Osteoblast (primary cell): ENCODE data around the gene HEYL. TPM values are rescaled to one million over a fixed set of nuclear protein-coding genes. Genes with fewer than 3 reads are reported as not detected.
A peak's percentile ranks its signal among the peaks of the same experiment; 100 is the strongest.

Source experiments
- DNase-seq: peaks from one replicate; pipeline ENCODE4 v3.0.0; 2011; ENCODE audit warnings: low spot score, mixed read lengths; ENCODE audit not compliant: insufficient read length; ENCODE audit errors: missing footprints
- H2AFZ ChIP-seq: 2 replicates; pipeline ENCODE4 v1.6.0; 2011; ENCODE audit warnings: mild to moderate bottlenecking, low read length
- H3K27ac ChIP-seq: 2 replicates; pipeline ENCODE4 v1.5.1; 2011; ENCODE audit warnings: mild to moderate bottlenecking, low read depth, low read length, moderate library complexity
- H3K27me3 ChIP-seq: 2 replicates; pipeline ENCODE4 v1.6.0; 2012; ENCODE audit warnings: mild to moderate bottlenecking, control low read depth, inconsistent platforms, low read length, moderate library complexity; ENCODE audit not compliant: insufficient read depth
- H3K36me3 ChIP-seq: 2 replicates; pipeline ENCODE4 v1.5.1; 2011; ENCODE audit warnings: mild to moderate bottlenecking, low read length, control low read depth, moderate library complexity; ENCODE audit not compliant: insufficient read depth
- H3K4me1 ChIP-seq: 2 replicates; pipeline ENCODE4 v1.5.1; 2011; ENCODE audit warnings: mild to moderate bottlenecking, low read length, control low read depth, moderate library complexity; ENCODE audit not compliant: insufficient read depth
- H3K4me2 ChIP-seq: 2 replicates; pipeline ENCODE4 v1.6.0; 2011; ENCODE audit warnings: mild to moderate bottlenecking, low read length; ENCODE audit not compliant: insufficient read depth
- H3K4me3 ChIP-seq: fragments of 200-600 bp; sonication (generic); 3 replicates; pipeline ENCODE4 v1.5.1; 2012; ENCODE audit warnings: mild to moderate bottlenecking, low read length, inconsistent platforms; ENCODE audit not compliant: insufficient read depth
- H3K79me2 ChIP-seq: 2 replicates; pipeline ENCODE4 v1.6.0; 2012; ENCODE audit warnings: mild to moderate bottlenecking, low read length, control low read depth, inconsistent platforms; ENCODE audit not compliant: insufficient read depth
- H3K9me3 ChIP-seq: 2 replicates; pipeline ENCODE4 v1.5.1; 2011; ENCODE audit warnings: low read depth, low read length, control low read depth
- H4K20me1 ChIP-seq: 2 replicates; pipeline ENCODE4 v1.6.0; 2012; ENCODE audit warnings: mild to moderate bottlenecking, low read length, control low read depth; ENCODE audit not compliant: insufficient read depth
- CTCF ChIP-seq: IDR thresholded peaks from 2 replicates; pipeline ENCODE4 v1.5.1; 2011; ENCODE audit warnings: mild to moderate bottlenecking, low read depth, low read length, moderate library complexity; ENCODE audit errors: extremely low read depth
- total RNA-seq: library from RNA; depleted of rRNA; stranded (reverse); fragments of >200 nt; gene quantifications from 2 replicates; pipeline ENCODE4 v1.2.3, GENCODE V29; 2012

The HEYL gene
- total RNA-seq, 1 donor = under 0.01 TPM

DNA sequence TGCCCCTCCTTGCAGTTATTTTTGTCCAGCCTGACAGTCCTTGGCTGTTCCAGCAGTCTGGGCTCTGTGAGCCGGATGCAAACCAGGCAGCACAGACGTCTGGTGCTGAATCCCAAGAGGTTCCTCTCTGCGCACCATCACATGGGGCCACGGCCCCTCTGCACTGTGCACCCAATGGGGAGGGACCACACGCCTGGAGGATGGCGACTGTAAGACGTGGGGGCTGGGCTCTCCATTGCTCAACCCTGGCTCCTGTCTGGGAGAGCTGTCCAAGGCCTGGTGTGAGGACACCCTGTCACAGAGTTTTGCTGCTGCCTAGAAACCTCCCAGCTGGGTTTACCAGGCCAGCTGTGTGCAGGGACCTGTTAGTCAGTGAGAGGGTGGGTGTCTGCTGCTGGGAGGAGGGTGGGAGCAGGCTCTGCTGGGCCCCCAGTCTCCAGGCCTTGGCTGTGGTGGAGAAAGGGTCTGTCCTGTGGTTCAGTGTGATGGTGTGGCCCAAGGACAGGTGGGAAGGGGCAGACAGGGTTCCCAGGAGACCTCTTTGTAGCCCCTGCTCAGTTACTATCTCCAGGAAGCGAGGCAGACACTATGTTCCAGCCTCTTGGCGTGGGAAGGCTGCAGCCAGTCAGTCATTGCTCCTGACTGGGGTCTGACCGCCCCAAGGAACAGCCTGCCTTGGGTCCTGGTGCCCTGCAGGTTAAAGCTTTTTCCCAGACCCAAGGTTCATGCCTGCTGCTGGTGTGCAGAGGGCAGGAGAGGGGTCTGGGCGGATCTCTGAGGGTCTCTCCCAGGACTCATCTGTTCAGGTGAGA is 13.8 kb downstream of the HEYL start:
- H3K27ac ChIP-seq = no peak overlapping the region
- no peaks in the 10 kb centered on the region for H4K20me1 ChIP-seq
- no peak overlapping the region for H3K4me3 ChIP-seq
- peak; percentile 91 for DNase-seq
- no peak overlapping the region for H2AFZ ChIP-seq
- H3K4me2 ChIP-seq = no peak overlapping the region
- no peak for TF ChIP-seq CTCF
- no peaks in the 10 kb centered on the region for H3K79me2 ChIP-seq
- no peaks in the 10 kb centered on the region for H3K4me1 ChIP-seq
- no peaks in the 10 kb centered on the region for H3K9me3 ChIP-seq
- no peaks in the 10 kb centered on the region for H3K36me3 ChIP-seq
- H3K27me3 ChIP-seq = no peaks in the 10 kb centered on the region

- Histone ChIP-seq H3K4me3 (no peak overlapping the region), H2AFZ (no peak overlapping the region), H3K27ac (no peak overlapping the region), H3K4me2 (no peak overlapping the region), H3K79me2 (no peaks in the 10 kb centered on the region), H3K27me3 (no peaks in the 10 kb centered on the region), H3K36me3 (no peaks in the 10 kb centered on the region), H4K20me1 (no peaks in the 10 kb centered on the region), H3K4me1 (no peaks in the 10 kb centered on the region), H3K9me3 (no peaks in the 10 kb centered on the region)
- peak; percentile 67 for DNase-seq
- TF ChIP-seq CTCF = no peak
These were observed 14.4 kb downstream of the HEYL start for GRCh38 chr1:39625009-39625408.

DNA sequence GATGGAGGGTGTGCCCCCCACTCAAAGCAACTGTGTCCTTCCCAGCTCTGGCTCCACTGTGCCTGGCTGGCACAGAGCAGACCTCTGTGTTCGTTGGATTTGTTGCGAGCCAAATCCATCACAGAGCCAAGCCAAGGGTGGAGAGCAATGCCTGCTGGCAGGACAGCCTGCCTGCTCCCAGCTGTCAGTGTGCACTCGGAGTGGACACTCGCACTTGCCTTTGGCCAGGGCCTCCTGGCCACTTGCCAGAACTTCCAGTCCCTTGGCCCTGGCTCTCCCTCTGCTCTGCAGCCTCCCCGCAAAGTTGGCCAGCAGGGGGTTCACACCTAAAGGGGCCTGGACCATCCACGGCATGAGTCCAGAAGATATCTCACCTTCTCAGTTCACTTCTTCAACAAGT is 16.4 kb downstream of the HEYL start:
- no peak overlapping the region for H3K27ac ChIP-seq
- no peak overlapping the region for H3K4me3 ChIP-seq
- H3K36me3 ChIP-seq = no peaks in the 10 kb centered on the region
- no peak for TF ChIP-seq CTCF
- H3K9me3 ChIP-seq = no peaks in the 10 kb centered on the region
- DNase-seq = peak; percentile 41
- no peaks in the 10 kb centered on the region for H4K20me1 ChIP-seq
- no peak overlapping the region for H3K4me2 ChIP-seq
- no peak overlapping the region for H2AFZ ChIP-seq
- no peaks in the 10 kb centered on the region for H3K27me3 ChIP-seq
- no peaks in the 10 kb centered on the region for H3K4me1 ChIP-seq
- H3K79me2 ChIP-seq = no peaks in the 10 kb centered on the region

- H3K9me3 ChIP-seq = no peaks in the 10 kb centered on the region
These were observed 17.0 kb downstream of the HEYL start for GRCh38 chr1:39622427-39622826.

More at GRCh38 chr1:39622427-39622826, 17.0 kb downstream of the HEYL start:
- H3K4me3 ChIP-seq = no peak overlapping the region
- no peak for TF ChIP-seq CTCF
- no peak overlapping the region for H3K4me2 ChIP-seq
- DNase-seq = no peak
- no peaks in the 10 kb centered on the region for H3K27me3 ChIP-seq
- no peaks in the 10 kb centered on the region for H3K4me1 ChIP-seq
- no peak overlapping the region for H2AFZ ChIP-seq
- no peaks in the 10 kb centered on the region for H3K36me3 ChIP-seq
- no peaks in the 10 kb centered on the region for H3K79me2 ChIP-seq
- no peaks in the 10 kb centered on the region for H4K20me1 ChIP-seq
- no peak overlapping the region for H3K27ac ChIP-seq
